K562 (cell line): ENCODE data around the gene MGST2. TPM values are rescaled to one million over a fixed set of nuclear protein-coding genes. Genes with fewer than 3 reads are reported as not detected.
A peak's percentile ranks its signal among the peaks of the same experiment; 100 is the strongest.

Experiments
- ARID1B ChIP-seq: fragments of 450-650 bp; IDR thresholded peaks from 2 replicates; pipeline ENCODE4 v1.6.1; 2016; ENCODE audit warnings: antibody characterized with exemption, mild to moderate bottlenecking, inconsistent platforms
- CHCHD3 ChIP-seq: fragments of 250-450 bp; sonication (Bioruptor Pico); IDR thresholded peaks from 2 replicates; pipeline ENCODE4 v2.1.2; 2022; ENCODE audit warnings: mild to moderate bottlenecking
- DPF2 ChIP-seq: fragments of 450-650 bp; IDR thresholded peaks from 2 replicates; pipeline ENCODE4 v1.6.1; 2016
- MAFK ChIP-seq: IDR thresholded peaks from 2 replicates; pipeline ENCODE4 v1.6.1; 2011; ENCODE audit warnings: low read length, improper control_type of control experiment
- POLR2A ChIP-seq: fragments of 450-650 bp; conservative IDR thresholded peaks from 2 replicates; pipeline ENCODE4 v1.6.1; 2016
- RBM34 ChIP-seq: fragments of 200-400 bp; formaldehyde crosslinking; IDR thresholded peaks from 2 replicates; pipeline ENCODE4 v1.6.1; 2018; ENCODE audit warnings: low read length, borderline replicate concordance; ENCODE audit not compliant: insufficient read depth
- TEAD1 ChIP-seq, 2 experiments: fragments of 450-650 bp in 1 of 2; sonication (generic) in 1 of 2; formaldehyde crosslinking; IDR thresholded peaks; 2 replicates each; pipeline versions ENCODE4 v1.4.0 to v1.8.0; 2020 to 2022; ENCODE audit warnings: mild to moderate bottlenecking in 2 of 2, missing genetic modification reagents in 1 of 2
- TSHZ1 ChIP-seq: fragments of 250-450 bp; sonication (Bioruptor Pico); IDR thresholded peaks from 2 replicates; pipeline ENCODE4 v1.4.0; 2020; ENCODE audit warnings: mild to moderate bottlenecking, moderate library complexity
- polyA plus RNA-seq, 8 experiments: library from polyadenylated mRNA; depleted of rRNA in 4 of 8; stranded (reverse) in 5 of 8; unstranded in 3 of 8; fragments of >200 nt; fragmentation: Nextera tagmentation in 2 of 8; fragmentation: Illumina TruSeq in 1 of 8; extraction: Ambion mirVana in 2 of 8; extraction: Trizol in 1 of 8; gene quantifications; 2 replicates each; pipeline versions ENCODE4 v1.2.1 to v1.2.3, GENCODE V29; 2011 to 2014; ENCODE audit warnings: inconsistent platforms in 1 of 8, missing spikeins in 1 of 8
- total RNA-seq, 7 experiments: library from RNA; depleted of rRNA in 6 of 7; stranded (reverse); fragments of >200 nt in 6 of 7; fragmentation: Illumina TruSeq in 2 of 7; extraction: Trizol in 2 of 7; gene quantifications; 2 replicates each; pipeline versions ENCODE4 v1.2.1 to v1.2.3, GENCODE V29; 2011 to 2021; ENCODE audit warnings: low replicate concordance in 1 of 7
- TF ChIP-seq, protein P1 (sequence below), 2 experiments: fragments of 450-650 bp; IDR thresholded peaks; 2 replicates each; pipeline ENCODE4 v1.6.1; 2016; ENCODE audit warnings: mild to moderate bottlenecking in 2 of 2, borderline replicate concordance in 1 of 2, low read depth in 1 of 2, moderate library complexity in 1 of 2

The MGST2 gene
- total and polyA plus RNA-seq, 9 of the 15 experiments (the other 6 are each of a cell fraction or from before 2014, with no cell fraction given): 38.7 to 115 (median 84.6) TPM

- TF ChIP-seq MAFK (no peak), POLR2A (peak; percentile 78), RBM34 (no peak), ARID1B (peak; percentile 71), TSHZ1 (CRISPR knock-in tag) (no peak), CHCHD3 (CRISPR knock-in tag) (no peak), TEAD1 (CRISPR knock-in tag; IDR thresholded peaks at IDR 0.05) (no peak), DPF2 (peak; percentile 55; the same call in 1 of the 2 replicates)
- TF ChIP-seq, protein P1, sequence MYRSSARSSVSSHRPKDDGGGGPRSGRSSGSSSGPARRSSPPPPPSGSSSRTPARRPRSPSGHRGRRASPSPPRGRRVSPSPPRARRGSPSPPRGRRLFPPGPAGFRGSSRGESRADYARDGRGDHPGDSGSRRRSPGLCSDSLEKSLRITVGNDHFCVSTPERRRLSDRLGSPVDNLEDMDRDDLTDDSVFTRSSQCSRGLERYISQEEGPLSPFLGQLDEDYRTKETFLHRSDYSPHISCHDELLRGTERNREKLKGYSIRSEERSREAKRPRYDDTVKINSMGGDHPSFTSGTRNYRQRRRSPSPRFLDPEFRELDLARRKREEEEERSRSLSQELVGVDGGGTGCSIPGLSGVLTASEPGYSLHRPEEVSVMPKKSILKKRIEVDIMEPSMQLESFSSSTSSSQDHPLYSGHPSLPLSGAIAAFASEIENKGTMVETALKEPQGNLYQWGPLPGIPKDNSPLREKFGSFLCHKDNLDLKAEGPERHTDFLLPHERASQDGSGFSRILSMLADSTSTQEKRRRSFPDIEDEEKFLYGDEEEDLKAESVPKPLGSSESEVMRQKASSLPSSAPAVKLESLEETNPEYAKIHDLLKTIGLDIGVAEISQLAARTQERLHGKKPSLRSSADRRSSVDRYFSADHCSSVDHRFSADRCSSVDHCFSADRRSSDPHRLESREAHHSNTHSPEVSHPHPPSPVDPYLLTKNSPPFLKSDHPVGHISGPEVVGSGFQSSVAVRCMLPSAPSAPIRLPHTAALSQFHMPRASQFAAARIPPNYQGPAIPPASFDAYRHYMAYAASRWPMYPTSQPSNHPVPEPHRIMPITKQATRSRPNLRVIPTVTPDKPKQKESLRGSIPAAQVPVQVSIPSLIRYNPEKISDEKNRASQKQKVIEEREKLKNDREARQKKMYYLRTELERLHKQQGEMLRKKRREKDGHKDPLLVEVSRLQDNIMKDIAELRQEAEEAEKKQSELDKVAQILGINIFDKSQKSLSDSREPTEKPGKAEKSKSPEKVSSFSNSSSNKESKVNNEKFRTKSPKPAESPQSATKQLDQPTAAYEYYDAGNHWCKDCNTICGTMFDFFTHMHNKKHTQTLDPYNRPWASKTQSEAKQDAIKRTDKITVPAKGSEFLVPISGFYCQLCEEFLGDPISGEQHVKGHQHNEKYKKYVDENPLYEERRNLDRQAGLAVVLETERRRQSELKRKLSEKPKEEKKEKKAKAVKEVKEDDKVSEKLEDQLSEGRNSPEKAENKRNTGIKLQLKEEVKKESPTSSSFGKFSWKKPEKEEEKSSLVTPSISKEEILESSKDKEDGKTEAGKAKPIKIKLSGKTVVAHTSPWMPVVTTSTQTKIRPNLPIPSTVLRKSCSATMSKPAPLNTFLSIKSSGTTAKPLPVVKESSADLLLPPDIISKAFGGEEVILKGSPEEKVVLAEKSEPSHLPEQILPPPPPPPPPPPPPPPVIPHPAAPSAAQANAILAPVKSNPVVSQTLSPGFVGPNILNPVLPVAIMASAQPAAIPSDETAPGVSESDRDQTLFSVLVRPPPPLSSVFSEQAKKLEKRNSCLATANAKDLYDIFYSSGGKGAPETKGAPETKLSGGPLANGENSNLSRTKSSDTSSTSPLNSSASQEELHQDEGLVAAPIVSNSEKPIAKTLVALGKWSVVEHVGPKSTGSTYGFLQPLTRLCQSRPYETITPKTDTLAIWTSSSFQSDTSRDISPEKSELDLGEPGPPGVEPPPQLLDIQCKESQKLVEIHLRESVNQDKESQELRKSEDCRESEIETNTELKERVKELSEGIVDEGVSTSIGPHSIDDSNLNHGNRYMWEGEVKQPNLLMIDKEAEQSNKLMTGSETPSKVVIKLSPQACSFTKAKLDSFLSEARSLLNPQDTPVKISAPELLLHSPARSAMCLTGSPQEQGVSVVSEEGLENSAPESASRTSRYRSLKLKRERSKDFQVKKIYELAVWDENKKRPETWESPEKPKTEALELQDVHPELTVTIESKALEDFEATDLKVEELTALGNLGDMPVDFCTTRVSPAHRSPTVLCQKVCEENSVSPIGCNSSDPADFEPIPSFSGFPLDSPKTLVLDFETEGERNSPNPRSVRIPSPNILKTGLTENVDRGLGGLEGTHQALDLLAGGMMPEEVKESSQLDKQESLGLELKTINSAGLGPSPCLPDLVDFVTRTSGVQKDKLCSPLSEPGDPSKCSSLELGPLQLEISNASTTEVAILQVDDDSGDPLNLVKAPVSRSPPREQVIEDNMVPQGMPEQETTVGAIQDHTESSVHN (IDR thresholded peaks at IDR 0.05; ENCODE audit: borderline replicate concordance in 1 of 2, low read depth in 1 of 2): 0 out of 4 replicates have a peak, but pooled peaks of 1 of the 2 experiments have one; percentile 38
Observed at GRCh38 chr4:139665690-139666529, at the start of gene MGST2 (continued).
